HG03196 (cell line): Measurements from ENCODE around the gene AMBP.

ENCODE experiments used
- ATAC-seq: cut with Tn5 transposase; IDR thresholded peaks from one replicate; pipeline ENCODE4 v1.9.1; 2021; ENCODE audit not compliant: unreplicated experiment

The AMBP gene

GRCh38 chr9:114033397-114034103 is 44.5 kb downstream of the AMBP start:
- no peak for ATAC-seq

GRCh38 chr9:114031948-114032840 is 45.9 kb downstream of the AMBP start:
- ATAC-seq = no peak

- no peak for ATAC-seq
Measured at GRCh38 chr9:114031037-114031630, 47.0 kb downstream of the AMBP start.

GRCh38 chr9:114030364-114030763 is 47.7 kb downstream of the AMBP start:
- ATAC-seq = no peak

- no peak for ATAC-seq
Measured at GRCh38 chr9:114029311-114030170, 48.6 kb downstream of the AMBP start.

- ATAC-seq = no peak
Measured at GRCh38 chr9:114028646-114029045, 49.5 kb downstream of the AMBP start.

- no peak for ATAC-seq
Measured at GRCh38 chr9:114027863-114028465, 50.1 kb downstream of the AMBP start.

- ATAC-seq = no peak
Measured at GRCh38 chr9:114027159-114027862, 50.8 kb downstream of the AMBP start.

GRCh38 chr9:114026335-114026734 is 51.8 kb downstream of the AMBP start:
- no peak for ATAC-seq

GRCh38 chr9:114025760-114026159 is 52.3 kb downstream of the AMBP start:
- no peak for ATAC-seq

- ATAC-seq = no peak
Measured at GRCh38 chr9:114025196-114025753, 52.8 kb downstream of the AMBP start.

- no peak for ATAC-seq
Measured at GRCh38 chr9:114023961-114024360, 54.1 kb downstream of the AMBP start.

- ATAC-seq = no peak
Measured at GRCh38 chr9:114021578-114021977, 56.5 kb downstream of the AMBP start.

- no peak for ATAC-seq
Measured at GRCh38 chr9:114017741-114018715, 60.1 kb downstream of the AMBP start.

GRCh38 chr9:114016629-114017423 is 61.3 kb downstream of the AMBP start:
- ATAC-seq = no peak

GRCh38 chr9:114016101-114016500 is 62.0 kb downstream of the AMBP start:
- ATAC-seq = no peak

GRCh38 chr9:114015607-114016006 is 62.5 kb downstream of the AMBP start:
- ATAC-seq = no peak

- no peak for ATAC-seq
Measured at GRCh38 chr9:114014044-114014443, 64.1 kb downstream of the AMBP start.
